ENCODE measurements around the gene SLC15A2. TPM values are rescaled to one million over a fixed set of nuclear protein-coding genes. Genes with fewer than 3 reads are reported as not detected.

The SLC15A2 gene
- total and polyA plus RNA-seq, 9 donors, result 0.23 to 9.4 (median 1.5) TPM

DNA sequence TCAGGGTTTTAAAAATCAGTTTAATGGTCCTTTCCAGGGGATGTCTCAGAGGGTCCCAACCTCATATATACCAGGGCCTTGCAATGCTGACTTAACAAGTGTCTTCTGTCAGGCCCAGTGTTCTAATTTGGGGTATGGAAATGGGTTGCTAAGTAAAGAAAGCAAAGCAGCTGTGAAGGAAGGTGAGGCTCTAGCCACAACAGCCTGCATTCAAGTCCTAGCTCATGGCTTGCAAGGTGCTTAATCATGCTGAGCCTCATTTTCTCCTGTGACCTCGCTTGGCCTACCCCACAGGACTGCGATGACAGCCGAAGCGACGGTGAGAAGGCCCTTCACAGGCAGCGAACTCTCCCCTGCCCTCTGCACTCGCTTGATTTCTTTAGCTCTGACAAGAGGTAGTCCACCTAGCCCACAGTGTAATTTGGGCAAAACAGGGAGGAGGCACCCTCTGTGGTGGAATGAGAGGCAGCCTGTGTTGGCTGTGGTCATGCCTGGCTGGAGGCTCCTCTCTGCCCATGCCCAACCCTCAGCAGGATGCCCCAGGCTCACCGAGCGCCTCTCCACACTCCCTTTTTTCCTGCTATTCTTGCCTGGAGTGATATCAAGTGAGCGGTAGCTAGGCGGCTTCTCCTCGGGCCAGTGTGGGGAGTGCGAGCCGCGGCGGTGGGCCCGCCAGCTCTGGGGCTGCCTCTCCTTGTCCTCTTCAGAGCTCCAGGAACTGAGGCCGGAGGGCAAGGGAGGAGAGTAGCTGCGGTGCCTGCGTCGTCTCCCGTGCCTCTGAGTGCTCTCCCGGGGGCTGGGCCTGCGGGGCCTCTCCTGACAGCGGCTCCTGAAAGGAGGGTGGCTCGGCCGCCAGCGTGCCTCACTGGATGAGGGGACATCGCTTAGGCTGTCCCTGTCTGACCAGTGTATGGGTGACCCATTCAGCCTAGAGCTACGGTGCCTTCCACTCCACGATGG lies 98.7 kb downstream of the SLC15A2 start:
- Histone ChIP-seq H3K27me3 (no peaks in the 10 kb centered on the region), H3K36me3 (no peaks in the 10 kb centered on the region), H3K9me3 (no peaks in the 10 kb centered on the region), H3K4me1 (ENCODE audit: insufficient read depth) (no peaks in the 10 kb centered on the region), H3K4me3 (no peak overlapping the region), H3K27ac (no peak overlapping the region)
- no peak for TF ChIP-seq CTCF (IDR thresholded peaks at IDR 0.05)
- TF ChIP-seq POLR2A (IDR thresholded peaks at IDR 0.05), result no peak
- TF ChIP-seq EP300 (IDR thresholded peaks at IDR 0.05), result no peak
- intact Hi-C loops (cut with DNase I), result no loop called here
- no peak for DNase-seq
- WGBS, 3 donors, result 92 to 93% (median 92%) methylated on average over 31 of the region's 31 CpGs

Other genes starting within 250 kb of the SLC15A2 start
- gene HCLS1, start 233.5 kb upstream of the SLC15A2 start, total RNA-seq, result 10 to 100 TPM in 6 of 7 donors, 1 to 10 TPM in 1; 7.0 to 35.1 (median 13.3) TPM
- 10 to 100 TPM; 11.6 to 45.9 TPM for gene HCLS1, start 233.5 kb upstream of the SLC15A2 start, polyA plus RNA-seq
- 10 to 100 TPM; 39.6 to 70.5 (median 52.7) TPM for gene GOLGB1, start 144.7 kb upstream of the SLC15A2 start, total RNA-seq
- 10 to 100 TPM; 18.9 to 31.7 TPM for gene GOLGB1, start 144.7 kb upstream of the SLC15A2 start, polyA plus RNA-seq
- 10 to 100 TPM; 17.2 to 28.2 (median 21.3) TPM for gene IQCB1, start 59.3 kb upstream of the SLC15A2 start, total RNA-seq
- 10 to 100 TPM; 15.3 to 15.4 TPM for gene IQCB1, start 59.3 kb upstream of the SLC15A2 start, polyA plus RNA-seq
- gene EAF2, start 59.2 kb upstream of the SLC15A2 start, total RNA-seq, result 1 to 10 TPM in 6 of 7 donors, under 1 TPM in 1; 0.83 to 6.1 (median 2.7) TPM
- 1 to 10 TPM; 2.3 to 2.6 TPM for gene EAF2, start 59.2 kb upstream of the SLC15A2 start, polyA plus RNA-seq
- 1 to 10 TPM in 1 of 7 donors, under 1 TPM in 4, not detected in 2; 0.48 to 3.0 (median 0.71) TPM for gene ILDR1, start 127.8 kb downstream of the SLC15A2 start, total RNA-seq
- gene ILDR1, start 127.8 kb downstream of the SLC15A2 start, polyA plus RNA-seq, result 1 to 10 TPM in 1 of 2 donors, not detected in 1; 1.9 TPM
- 1 to 10 TPM; 1.5 to 4.8 (median 3.5) TPM for gene CD86, start 161.0 kb downstream of the SLC15A2 start, total RNA-seq
- 1 to 10 TPM in 1 of 2 donors, under 1 TPM in 1; 0.85 to 8.7 TPM for gene CD86, start 161.0 kb downstream of the SLC15A2 start, polyA plus RNA-seq

All from ovary (tissue), 9 donors.